Activated T-cell treated with anti-CD3 and anti-CD28 coated beads for 24 hours (primary cell): Measurements from ENCODE around the gene CLCN1.

Experiments used
- DNase-seq: peaks from one replicate; pipeline ENCODE4 v3.0.0-alpha.2; 2020; ENCODE audit warnings: low read depth

CLCN1 gene

DNA sequence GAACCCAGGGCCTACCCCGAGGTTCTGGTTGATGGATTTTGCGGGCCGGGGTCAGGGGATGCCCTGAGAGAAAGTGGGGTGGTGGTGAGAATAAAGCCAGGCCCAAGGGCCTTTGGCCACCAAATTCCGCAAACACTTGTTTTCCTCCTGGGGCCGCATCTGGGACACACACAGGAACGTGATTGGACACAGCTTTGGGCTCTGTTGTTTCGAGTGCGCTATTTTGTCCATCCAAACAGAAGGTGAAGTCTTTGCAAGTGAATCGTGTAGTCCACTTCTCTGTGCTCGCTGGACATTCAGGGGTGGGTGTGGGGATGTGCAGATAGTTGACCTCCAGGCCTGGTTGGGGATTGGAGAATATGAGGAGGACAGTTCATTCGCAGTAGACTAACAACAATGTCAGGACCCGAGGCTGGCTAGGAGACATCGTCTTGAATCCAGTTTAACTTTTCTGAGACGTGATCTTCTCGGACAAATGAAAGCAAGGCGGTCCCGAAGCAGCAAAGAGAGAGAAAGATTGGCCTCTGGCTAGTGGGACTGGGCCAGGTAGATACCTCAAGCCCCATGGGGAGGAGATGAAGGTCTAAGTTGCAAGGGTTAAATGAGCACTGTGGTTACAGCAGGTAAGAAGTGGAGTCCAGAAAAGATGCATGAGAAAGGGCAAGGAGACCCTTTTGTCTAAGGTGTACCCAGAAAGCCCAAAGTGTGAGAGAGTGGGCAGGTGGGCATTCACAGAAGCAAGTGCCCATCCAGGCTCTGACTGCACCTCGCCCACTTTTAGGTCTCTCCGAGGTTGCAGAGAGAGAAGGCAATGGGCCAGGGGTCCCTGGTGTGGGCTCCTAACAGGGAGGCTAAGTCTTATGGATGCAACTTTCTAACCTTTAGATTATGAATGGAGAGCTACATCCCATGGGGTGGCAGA lies 47.4 kb downstream of the CLCN1 start:
- no peak for DNase-seq

DNA sequence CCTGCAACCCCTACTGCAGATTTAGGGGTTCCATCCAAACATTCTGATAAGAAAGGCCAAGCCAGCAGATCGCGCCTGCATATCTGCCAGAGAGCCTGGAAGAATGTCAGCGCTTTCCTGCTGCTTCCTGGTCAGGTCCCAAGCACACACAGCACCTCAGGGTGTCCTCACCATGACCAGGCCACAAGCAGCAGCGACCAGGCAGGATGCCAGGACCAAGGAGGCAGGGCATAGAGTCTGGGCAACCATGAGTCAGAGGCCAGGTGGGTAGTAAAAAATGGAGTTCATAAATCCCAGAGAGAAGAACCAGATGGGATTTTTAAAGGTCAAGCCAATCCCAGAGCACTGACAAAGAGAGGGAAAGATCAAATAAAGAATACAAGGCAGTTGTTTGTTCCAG lies 52.1 kb downstream of the CLCN1 start:
- no peak for DNase-seq

DNA sequence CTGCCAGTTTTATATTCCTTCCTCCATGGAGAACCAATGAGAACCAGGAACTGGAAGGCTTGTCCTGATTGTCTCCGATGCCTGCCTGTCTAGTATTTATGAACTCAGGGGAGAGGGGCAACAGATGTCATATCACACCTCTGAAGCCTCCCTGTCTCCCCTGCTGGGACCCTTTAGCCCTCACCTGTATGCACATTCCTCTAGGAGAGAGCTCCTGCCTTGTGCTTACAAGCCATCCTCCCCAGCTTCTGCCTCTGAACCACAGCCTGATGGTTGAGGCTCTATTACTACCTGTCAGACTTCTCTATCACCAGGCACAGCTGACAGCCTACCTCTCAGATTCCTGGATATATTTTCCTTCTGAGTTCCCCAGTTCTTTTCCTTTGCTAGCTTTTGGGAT lies 52.5 kb downstream of the CLCN1 start:
- DNase-seq = no peak

DNA sequence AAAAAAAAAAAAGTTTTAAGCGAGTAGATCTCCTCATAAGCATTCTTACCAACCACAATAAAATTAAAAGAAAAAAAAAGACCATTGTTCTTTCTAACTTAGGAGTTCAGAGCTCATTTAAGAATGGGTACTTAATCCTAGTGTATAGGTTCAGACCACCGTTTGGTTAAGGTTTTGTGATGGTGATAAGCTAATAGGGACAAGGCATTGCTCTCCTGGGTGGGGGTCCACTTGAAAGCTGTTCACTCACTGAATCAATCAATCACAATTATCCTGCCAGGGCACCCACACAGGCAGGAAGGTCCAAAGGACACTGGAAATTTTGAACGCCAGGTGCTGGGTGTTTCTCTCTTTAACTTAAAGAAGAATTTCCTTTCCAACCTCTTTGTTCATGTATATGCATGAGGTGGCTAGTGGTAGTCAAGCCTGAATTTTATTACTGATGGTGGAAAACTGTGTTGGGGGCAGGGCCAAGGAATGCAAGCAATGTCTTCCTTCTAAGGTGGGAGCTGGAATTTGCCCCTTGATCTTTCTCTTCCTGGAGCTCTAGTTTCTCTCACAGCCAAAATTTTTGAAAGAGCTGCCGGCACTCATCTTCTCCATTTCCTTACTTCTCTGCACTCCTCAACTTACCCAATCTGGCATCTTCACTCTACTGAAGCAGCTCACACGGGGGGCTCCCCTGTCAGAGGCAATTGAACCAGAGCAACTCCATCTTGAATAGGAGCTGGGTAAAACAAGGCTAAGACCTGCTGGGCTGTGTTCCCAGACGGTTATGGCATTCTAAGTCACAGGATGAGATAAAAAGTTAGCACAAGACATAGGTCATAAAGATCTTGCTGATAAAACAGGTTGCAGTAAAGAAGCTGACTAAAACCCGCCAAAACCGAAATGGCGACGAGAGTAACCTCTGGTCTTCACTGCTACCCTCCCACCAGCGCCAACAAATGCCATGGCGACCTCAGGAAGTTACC lies 54.1 kb downstream of the CLCN1 start:
- DNase-seq = no peak

DNA sequence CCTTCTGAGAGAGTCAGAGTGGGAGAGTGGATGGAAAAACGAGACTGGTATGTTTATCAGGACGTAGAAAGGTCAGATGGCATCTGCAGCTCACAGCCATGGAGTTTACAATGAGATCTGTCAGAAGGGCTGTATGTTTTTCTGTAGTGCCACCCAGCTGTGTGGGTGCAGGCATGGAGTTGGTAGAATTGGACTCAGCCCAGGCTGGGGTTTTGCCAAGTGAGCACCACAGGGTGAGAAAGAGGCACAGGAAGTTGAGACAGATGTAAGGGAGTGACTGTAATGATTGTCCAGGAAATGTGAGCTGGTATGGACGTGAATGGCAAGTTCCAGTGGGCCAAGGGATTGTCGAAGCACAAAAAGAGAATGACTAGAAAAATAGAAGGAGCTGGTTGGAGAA lies 56.2 kb downstream of the CLCN1 start:
- peak; percentile 39 for DNase-seq

DNA sequence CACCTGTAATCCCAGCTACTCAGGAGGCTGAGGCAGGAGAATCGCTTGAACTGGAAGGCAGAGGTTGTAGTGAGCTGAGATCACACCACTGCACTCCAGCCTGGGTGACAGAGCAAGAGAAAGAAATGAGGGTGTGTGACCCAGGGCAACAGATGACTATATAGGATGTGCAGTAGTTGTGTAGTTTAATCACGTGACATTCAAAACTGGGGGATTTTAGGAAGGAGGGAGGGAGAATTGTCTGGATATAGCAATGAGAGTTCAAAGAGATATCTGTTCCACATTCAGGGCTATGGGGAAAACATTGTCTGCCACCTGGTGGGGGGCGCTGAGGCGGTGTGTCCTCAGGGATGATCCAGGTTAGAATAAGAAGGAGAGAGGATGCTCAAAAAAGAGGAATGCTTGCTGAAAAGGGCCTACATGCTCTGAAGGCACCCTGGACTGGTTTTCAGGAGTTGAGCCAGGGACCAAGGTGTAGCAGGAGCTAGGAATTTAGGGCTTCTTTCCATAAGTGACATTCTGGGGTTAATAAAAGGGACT lies 57.4 kb downstream of the CLCN1 start:
- no peak for DNase-seq

DNA sequence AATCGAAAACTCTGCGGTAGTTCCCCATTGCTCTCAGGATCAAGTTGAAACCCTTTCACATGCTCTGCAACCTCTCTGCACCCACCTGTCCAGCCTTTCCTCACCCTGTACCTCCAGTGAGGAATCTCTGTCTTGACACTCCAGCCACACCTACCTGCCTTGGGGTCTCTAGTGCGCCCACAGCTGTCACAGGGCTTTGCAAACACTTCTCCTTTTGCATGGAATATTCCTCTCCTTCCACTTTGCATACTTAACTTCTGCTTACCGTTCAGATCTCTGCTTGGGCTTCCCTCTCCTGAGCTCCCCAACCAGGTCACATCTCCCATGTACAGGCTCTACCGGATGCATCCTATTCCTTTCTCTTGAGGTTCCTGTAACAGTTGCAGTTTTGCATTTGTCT lies 58.6 kb downstream of the CLCN1 start:
- DNase-seq = no peak

DNA sequence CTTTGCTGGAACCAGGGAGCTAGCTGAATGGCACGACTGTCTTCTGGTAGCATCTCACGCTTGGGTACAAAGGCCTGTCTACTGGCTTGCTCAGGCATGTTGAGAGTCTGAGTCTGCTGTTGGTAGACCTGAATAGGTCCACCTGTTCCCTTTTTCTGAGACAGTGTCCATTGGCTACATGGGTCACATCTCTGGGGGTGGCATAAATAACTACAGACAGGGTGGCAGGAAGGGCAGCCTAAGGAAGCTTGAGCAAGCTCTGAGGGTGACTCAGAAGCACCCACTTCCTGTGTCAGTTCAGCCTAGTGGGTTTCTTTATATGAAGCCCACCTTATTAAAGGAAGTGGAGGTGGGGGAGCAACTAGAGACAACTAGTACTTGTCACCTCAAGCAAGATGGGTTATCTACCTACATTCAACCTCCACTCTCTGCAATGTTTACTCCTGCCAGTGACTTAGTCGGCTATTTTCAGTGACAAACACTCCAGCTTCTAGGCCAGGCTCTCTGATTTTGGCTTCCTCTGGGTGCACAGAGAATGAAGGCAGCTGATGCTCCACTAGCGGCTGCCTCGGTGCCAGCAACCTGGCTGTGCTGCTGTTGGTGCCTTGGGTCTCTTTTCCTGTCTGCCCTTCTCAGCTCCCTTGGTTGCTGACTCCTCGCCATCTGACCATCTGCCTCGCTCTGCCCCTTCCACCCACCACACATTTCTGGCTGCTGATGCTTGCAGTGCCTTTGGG lies 59.6 kb downstream of the CLCN1 start:
- peak; percentile 30 for DNase-seq

DNA sequence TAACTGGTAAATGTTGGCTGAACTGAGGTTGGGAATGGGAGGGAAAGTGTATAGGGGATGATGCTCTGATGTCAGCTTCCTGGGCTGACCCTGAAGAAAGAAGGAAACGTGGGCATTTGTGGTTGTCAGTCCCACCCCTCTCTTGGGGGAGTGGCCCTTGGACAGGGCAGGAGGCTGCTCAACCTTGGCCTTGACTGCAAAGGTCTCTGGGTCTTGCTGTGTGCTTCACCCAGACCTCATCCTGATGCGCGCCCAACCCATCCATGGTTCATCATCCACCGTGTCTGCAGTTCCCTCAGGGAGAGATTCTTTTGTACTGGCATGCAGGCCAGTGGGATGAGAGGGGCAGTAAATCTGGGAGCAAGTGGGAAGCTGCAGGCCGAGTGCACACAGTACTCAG lies 60.5 kb downstream of the CLCN1 start:
- no peak for DNase-seq

DNA sequence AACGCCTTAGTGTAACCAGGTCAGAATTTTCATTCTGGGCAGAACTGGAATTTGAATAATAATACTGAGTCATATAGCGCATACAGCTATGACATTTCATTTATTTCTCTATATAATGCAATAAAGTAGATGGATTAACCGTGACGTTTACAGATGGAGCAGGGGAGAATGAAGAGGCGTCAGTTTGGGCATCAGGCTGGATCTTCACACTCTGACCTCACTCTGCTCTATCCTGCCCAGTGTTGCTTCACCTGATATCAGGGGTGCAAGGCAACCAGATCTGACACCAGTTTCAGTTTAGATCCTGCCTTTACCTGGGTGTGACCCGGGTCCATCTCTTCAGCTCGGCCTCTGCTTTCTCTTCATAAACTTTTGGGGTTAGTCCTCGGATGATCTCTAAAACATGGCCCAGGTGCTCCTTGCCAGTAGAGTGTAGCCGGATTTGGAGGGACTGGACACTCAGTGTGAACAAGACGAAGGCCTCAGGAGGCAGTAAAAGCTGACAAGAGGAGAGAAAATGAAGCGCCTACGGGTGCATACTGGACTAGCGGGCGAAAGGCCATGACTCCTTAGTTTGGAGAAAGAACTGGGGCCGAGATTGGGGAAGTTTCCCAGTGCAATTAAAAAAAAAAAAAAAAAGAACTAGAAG lies 63.8 kb downstream of the CLCN1 start:
- no peak for DNase-seq

DNA sequence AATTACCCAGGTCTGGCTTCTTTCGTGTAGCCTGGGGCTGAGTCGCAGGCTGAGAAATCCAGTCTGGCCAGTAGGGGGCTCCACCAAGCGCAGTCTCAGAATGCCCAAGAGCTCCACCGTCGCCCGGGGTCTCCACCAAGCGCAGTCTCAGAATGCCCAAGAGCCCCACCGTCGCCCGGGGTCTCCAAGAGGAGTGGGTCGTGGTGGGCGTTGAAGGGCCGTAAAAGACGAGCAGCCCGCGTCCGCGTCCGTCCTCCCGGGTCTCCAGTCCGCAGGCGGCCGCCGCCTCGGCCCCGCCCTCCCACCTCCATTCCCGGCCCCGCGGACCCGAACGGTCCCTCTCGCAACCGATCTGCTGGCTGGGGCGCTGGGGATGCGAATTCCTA lies 64.3 kb downstream of the CLCN1 start:
- DNase-seq = peak; percentile 84

DNA sequence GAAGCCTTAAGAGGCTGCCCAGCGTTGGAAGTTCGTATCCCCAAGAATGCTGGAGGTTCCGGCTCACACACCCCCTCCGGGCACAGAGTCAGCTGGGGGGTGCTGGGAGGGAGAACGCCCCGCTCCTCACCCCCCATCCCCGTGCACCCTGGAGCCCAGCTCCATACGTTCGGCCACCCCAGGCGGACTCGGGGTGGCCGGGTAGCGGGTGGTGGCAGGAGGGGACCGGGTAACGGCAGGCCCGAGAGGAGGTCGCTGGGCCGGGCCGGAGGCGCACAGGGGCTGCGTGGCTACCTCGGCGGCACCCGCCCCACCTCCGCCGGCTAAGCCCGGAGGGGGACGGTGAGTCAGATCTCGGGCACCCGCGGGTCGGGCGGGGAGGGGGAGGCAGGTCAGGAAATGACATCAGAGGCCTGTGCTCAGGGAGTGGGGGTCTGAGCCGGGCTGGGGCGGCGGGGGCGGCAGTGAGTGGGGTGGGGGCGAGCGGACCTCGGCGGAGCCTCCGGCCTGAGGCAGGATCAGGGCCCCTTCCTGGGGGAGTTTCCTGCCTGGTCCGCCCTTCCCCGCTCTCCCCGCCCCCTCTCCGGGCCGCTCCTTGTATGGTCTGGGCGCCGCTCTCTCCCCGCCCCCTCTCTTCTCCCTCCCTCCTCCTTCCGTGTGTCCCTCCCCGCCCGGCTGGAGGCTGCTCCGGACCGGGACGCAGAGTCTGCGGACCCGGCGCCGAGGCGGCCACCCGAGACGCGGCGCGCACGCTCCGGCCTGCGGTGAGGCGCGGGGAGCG lies 64.9 kb downstream of the CLCN1 start, which contains the start of gene ZYX:
TSS of gene ZYX (plus strand) at position 700 of the 781 bp plus-strand sequence. CDS start 227 bp downstream, outside the sequence.
- peak; percentile 78 for DNase-seq

DNA sequence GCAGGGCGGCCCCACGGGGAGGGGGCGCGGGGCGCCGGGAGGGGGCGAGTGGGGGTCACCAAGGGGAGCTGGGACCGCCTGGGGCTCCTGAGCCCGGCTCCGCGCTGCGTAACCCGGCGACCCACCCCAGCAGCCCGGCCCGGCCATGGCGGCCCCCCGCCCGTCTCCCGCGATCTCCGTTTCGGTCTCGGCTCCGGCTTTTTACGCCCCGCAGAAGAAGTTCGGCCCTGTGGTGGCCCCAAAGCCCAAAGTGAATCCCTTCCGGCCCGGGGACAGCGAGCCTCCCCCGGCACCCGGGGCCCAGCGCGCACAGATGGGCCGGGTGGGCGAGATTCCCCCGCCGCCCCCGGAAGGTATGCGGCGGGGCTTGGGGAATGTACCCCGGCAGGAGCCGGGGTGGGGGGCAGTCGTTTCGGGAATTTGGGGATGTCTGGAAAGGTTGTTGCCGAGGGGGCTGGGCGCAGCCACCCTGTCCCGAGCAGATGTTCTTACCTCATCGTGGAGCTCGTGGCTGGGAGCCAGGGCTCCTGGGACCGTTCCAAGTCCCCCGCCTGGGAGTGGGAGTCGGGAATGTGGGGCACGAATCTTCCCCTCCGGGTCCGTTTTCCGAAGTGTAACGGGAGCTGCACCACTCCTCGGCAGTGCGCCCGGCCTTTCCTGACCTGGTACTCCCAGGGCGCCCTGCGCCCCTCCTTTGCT lies 65.7 kb downstream of the CLCN1 start:
- DNase-seq = no peak

DNA sequence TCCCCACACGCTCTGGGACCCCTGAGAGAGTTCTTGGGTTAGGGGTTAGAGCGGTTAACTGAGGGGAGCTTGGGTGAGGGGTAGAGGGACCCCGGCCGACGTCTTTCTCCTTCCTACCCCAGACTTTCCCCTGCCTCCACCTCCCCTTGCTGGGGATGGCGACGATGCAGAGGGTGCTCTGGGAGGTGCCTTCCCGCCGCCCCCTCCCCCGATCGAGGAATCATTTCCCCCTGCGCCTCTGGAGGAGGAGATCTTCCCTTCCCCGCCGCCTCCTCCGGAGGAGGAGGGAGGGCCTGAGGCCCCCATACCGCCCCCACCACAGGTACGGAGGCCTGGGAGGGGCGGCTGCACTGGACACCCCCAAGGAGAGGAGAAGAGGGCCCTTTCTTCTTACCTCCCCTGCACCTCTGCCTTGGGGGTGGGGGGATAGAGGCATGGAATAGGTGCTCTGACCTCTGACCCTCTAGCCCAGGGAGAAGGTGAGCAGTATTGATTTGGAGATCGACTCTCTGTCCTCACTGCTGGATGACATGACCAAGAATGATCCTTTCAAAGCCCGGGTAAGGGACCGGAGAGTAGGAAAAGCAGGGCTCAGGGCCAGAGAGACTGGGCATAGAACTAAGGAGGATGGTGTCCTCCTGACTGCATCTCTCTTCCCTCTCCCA lies 66.3 kb downstream of the CLCN1 start:
- no peak for DNase-seq

DNA sequence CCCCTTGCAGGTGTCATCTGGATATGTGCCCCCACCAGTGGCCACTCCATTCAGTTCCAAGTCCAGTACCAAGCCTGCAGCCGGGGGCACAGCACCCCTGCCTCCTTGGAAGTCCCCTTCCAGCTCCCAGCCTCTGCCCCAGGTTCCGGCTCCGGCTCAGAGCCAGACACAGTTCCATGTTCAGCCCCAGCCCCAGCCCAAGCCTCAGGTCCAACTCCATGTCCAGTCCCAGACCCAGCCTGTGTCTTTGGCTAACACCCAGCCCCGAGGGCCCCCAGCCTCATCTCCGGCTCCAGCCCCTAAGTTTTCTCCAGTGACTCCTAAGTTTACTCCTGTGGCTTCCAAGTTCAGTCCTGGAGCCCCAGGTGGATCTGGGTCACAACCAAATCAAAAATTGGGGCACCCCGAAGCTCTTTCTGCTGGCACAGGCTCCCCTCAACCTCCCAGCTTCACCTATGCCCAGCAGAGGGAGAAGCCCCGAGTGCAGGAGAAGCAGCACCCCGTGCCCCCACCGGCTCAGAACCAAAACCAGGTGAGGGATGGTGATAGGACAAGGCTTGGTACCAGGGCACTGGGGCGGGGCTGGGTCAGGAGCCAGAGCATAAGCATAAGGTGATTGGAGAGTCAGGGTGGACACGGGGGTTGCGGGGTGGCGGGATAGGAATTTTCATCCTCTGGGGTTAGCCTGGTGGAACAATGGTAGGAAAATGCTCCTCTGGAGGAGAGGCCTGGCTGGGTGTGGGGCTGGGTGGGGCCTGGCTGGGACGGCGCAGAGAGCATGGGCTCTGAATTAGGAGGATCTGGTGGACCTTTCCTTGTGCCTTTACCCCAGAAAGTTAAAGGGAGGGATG lies 67.1 kb downstream of the CLCN1 start:
- no peak for DNase-seq

DNA sequence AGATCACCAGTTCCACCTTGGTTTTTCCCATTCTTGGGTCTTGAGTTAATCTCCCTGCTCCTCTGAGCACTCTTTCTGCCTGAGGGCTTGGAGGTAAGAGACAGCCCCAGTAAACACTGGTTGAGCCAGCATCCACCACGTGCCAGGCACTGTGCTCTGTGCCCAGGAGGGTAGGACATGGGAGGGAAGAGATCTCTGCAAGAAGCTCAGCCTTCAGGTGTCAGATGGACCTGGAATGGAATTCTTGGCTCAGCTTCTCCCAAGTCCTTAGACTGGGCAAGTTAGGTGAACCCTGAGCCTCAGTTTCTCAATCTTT lies 67.7 kb downstream of the CLCN1 start:
- no peak for DNase-seq

DNA sequence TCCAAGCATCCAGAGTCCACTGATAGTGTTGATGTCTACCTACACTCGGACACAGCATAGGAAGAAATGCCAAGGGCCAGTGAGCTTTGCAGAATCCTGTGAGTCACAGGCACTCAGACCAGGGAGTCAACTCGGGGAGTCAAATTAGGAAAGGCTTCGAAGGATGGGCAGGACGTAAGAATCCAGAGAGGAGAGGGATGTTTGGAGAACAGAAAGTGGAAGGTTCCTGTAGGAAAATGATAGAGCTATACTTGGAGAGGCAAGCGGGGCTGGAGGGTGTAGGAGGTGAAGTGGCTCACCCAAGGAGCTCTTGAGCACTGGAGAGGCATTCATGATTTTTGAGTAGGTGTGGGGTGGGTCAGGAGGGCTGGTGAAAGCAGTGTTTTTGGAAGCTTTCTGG lies 68.2 kb downstream of the CLCN1 start:
- DNase-seq = no peak
